HCT116 (cell line): Measurements from ENCODE around the gene OLFML2B.
"Not testable (repeated sequence)": the region's sequence is repeated elsewhere in the genome, so short reads cannot be mapped to it uniquely, and the experiment has no call there.

Experiments used
- EZH2 ChIP-seq: fragments of 200-600 bp; sonication (generic); IDR thresholded peaks from 2 replicates; pipeline ENCODE4 v1.6.1; 2017; ENCODE audit warnings: antibody characterized with exemption, mixed run types
- EZH2phosphoT487 ChIP-seq: fragments of 200-600 bp; IDR thresholded peaks from 2 replicates; pipeline ENCODE4 v1.6.1; 2018; ENCODE audit warnings: antibody characterized with exemption, borderline replicate concordance
- JUND ChIP-seq: IDR thresholded peaks from 2 replicates; pipeline ENCODE4 v1.6.1; 2012
- POLR2A ChIP-seq: IDR thresholded peaks from 2 replicates; pipeline ENCODE4 v1.7.0; 2011; ENCODE audit warnings: borderline replicate concordance; ENCODE audit not compliant: insufficient read depth, insufficient read length; ENCODE audit errors: extremely low read depth
- POLR2AphosphoS5 ChIP-seq: IDR thresholded peaks from 2 replicates; pipeline ENCODE4 v1.6.1; 2011; ENCODE audit warnings: mild to moderate bottlenecking, low read depth, low read length, moderate library complexity
- RAD21 ChIP-seq: IDR thresholded peaks from 2 replicates; pipeline ENCODE4 v1.6.1; 2012; ENCODE audit warnings: low read depth, mild to moderate bottlenecking
- SRF ChIP-seq: IDR thresholded peaks from 2 replicates; pipeline ENCODE4 v1.6.1; 2012; ENCODE audit warnings: low read depth
- YY1 ChIP-seq: IDR thresholded peaks from 2 replicates; pipeline ENCODE4 v1.6.1; 2011; ENCODE audit warnings: low read length, low read depth, moderate library complexity, mild to moderate bottlenecking; ENCODE audit not compliant: insufficient replicate concordance; ENCODE audit errors: extremely low read depth
- ZFX ChIP-seq: fragments of 450-650 bp; IDR thresholded peaks from 2 replicates; pipeline ENCODE4 v1.6.1; 2017
- TF ChIP-seq, protein P1 (sequence below), 3 experiments: fragments of 200-600 bp in 1 of 3; sonication (generic) in 1 of 3; IDR thresholded peaks in 2 of 3; conservative IDR thresholded peaks in 1 of 3; 2 replicates each; pipeline ENCODE4 v1.5.1; 2012 to 2017; ENCODE audit warnings: low read depth in 2 of 3, low read length in 2 of 3, antibody characterized with exemption in 1 of 3, borderline replicate concordance in 1 of 3, control low read depth in 1 of 3, mild to moderate bottlenecking in 1 of 3, mixed read lengths in 1 of 3, mixed run types in 1 of 3, moderate library complexity in 1 of 3; ENCODE audit not compliant: insufficient read depth in 1 of 3
- TF ChIP-seq, protein P2 (sequence below): IDR thresholded peaks from 2 replicates; pipeline ENCODE4 v1.6.1; 2012
- TF ChIP-seq, protein P3 (sequence below): IDR thresholded peaks from 2 replicates; pipeline ENCODE4 v1.6.1; 2011; ENCODE audit warnings: mild to moderate bottlenecking, low read length, moderate library complexity; ENCODE audit not compliant: insufficient replicate concordance; ENCODE audit errors: extremely low read depth
- TF ChIP-seq, protein P4 (sequence below): IDR thresholded peaks from 2 replicates; pipeline ENCODE4 v1.6.1; 2012; ENCODE audit warnings: low read depth

DNA sequence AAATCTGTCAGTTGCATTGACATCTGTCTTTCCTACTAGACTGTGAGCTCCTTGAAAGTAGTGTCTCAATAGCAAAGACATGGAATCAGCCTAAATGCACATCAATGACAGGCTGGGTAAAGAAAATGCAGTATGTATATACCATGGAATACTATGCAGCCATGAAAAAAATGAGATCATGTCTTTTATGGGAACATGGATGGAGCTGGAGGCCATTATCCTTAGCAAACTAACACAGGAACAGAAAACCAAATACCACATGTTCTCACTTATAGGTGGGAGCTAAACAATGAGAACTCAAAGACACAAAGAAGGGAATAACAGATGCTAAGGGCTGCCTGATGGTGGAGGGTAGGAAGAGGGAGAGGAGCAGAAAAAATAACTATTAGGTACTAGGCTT is 5.9 kb downstream of the OLFML2B start:
- TF ChIP-seq, protein P1, sequence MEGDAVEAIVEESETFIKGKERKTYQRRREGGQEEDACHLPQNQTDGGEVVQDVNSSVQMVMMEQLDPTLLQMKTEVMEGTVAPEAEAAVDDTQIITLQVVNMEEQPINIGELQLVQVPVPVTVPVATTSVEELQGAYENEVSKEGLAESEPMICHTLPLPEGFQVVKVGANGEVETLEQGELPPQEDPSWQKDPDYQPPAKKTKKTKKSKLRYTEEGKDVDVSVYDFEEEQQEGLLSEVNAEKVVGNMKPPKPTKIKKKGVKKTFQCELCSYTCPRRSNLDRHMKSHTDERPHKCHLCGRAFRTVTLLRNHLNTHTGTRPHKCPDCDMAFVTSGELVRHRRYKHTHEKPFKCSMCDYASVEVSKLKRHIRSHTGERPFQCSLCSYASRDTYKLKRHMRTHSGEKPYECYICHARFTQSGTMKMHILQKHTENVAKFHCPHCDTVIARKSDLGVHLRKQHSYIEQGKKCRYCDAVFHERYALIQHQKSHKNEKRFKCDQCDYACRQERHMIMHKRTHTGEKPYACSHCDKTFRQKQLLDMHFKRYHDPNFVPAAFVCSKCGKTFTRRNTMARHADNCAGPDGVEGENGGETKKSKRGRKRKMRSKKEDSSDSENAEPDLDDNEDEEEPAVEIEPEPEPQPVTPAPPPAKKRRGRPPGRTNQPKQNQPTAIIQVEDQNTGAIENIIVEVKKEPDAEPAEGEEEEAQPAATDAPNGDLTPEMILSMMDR (IDR thresholded peaks at IDR 0.05 in 2 of 3, conservative IDR thresholded peaks at IDR 0.05 in 1 of 3; ENCODE audit: borderline replicate concordance in 1 of 3, insufficient read depth in 1 of 3, low read depth in 2 of 3, low read length in 2 of 3) = not testable (repeated sequence)
- TF ChIP-seq, protein P2, sequence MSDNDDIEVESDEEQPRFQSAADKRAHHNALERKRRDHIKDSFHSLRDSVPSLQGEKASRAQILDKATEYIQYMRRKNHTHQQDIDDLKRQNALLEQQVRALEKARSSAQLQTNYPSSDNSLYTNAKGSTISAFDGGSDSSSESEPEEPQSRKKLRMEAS = not testable (repeated sequence)
- TF ChIP-seq EZH2, SRF, YY1, POLR2AphosphoS5, POLR2A, JUND, EZH2phosphoT487, RAD21, ZFX: not testable (repeated sequence)
- TF ChIP-seq, protein P3, sequence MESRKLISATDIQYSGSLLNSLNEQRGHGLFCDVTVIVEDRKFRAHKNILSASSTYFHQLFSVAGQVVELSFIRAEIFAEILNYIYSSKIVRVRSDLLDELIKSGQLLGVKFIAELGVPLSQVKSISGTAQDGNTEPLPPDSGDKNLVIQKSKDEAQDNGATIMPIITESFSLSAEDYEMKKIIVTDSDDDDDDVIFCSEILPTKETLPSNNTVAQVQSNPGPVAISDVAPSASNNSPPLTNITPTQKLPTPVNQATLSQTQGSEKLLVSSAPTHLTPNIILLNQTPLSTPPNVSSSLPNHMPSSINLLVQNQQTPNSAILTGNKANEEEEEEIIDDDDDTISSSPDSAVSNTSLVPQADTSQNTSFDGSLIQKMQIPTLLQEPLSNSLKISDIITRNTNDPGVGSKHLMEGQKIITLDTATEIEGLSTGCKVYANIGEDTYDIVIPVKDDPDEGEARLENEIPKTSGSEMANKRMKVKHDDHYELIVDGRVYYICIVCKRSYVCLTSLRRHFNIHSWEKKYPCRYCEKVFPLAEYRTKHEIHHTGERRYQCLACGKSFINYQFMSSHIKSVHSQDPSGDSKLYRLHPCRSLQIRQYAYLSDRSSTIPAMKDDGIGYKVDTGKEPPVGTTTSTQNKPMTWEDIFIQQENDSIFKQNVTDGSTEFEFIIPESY = not testable (repeated sequence)
- TF ChIP-seq, protein P4, sequence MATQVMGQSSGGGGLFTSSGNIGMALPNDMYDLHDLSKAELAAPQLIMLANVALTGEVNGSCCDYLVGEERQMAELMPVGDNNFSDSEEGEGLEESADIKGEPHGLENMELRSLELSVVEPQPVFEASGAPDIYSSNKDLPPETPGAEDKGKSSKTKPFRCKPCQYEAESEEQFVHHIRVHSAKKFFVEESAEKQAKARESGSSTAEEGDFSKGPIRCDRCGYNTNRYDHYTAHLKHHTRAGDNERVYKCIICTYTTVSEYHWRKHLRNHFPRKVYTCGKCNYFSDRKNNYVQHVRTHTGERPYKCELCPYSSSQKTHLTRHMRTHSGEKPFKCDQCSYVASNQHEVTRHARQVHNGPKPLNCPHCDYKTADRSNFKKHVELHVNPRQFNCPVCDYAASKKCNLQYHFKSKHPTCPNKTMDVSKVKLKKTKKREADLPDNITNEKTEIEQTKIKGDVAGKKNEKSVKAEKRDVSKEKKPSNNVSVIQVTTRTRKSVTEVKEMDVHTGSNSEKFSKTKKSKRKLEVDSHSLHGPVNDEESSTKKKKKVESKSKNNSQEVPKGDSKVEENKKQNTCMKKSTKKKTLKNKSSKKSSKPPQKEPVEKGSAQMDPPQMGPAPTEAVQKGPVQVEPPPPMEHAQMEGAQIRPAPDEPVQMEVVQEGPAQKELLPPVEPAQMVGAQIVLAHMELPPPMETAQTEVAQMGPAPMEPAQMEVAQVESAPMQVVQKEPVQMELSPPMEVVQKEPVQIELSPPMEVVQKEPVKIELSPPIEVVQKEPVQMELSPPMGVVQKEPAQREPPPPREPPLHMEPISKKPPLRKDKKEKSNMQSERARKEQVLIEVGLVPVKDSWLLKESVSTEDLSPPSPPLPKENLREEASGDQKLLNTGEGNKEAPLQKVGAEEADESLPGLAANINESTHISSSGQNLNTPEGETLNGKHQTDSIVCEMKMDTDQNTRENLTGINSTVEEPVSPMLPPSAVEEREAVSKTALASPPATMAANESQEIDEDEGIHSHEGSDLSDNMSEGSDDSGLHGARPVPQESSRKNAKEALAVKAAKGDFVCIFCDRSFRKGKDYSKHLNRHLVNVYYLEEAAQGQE = not testable (repeated sequence)
